Measurements from ENCODE around the gene MIEN1.
"Not testable (repeated sequence)": the region's sequence is repeated elsewhere in the genome, so short reads cannot be mapped to it uniquely, and the experiment has no call there.

Gene MIEN1

GRCh38 chr17:39715375-39716072 lies 14.8 kb downstream of the MIEN1 start:
- no peak for DNase-seq

GRCh38 chr17:39714234-39714633 lies 16.1 kb downstream of the MIEN1 start:
- no peak for DNase-seq

GRCh38 chr17:39711851-39712250 lies 18.5 kb downstream of the MIEN1 start:
- DNase-seq = no peak

GRCh38 chr17:39711071-39711470 lies 19.3 kb downstream of the MIEN1 start:
- not testable (repeated sequence) for DNase-seq

- DNase-seq = no peak
Measured at GRCh38 chr17:39709998-39710964, 20.1 kb downstream of the MIEN1 start.

- no peak for DNase-seq
Measured at GRCh38 chr17:39709319-39709997, 20.9 kb downstream of the MIEN1 start.

- DNase-seq = no peak
Measured at GRCh38 chr17:39706921-39707337, 23.4 kb downstream of the MIEN1 start.

- no peak for DNase-seq
Measured at GRCh38 chr17:39706383-39706782, 23.9 kb downstream of the MIEN1 start.

- no peak for DNase-seq
Measured at GRCh38 chr17:39705786-39706348, 24.5 kb downstream of the MIEN1 start.

- DNase-seq = no peak
Measured at GRCh38 chr17:39704821-39705551, 25.3 kb downstream of the MIEN1 start.

GRCh38 chr17:39703913-39704312 lies 26.4 kb downstream of the MIEN1 start:
- no peak for DNase-seq

GRCh38 chr17:39702901-39703893 lies 27.1 kb downstream of the MIEN1 start:
- no peak for DNase-seq

GRCh38 chr17:39701784-39702422 lies 28.4 kb downstream of the MIEN1 start:
- no peak for DNase-seq

GRCh38 chr17:39701012-39701783 lies 29.1 kb downstream of the MIEN1 start:
- DNase-seq = no peak

- no peak for DNase-seq
Measured at GRCh38 chr17:39700148-39700987, 30.0 kb downstream of the MIEN1 start.

- no peak for DNase-seq
Measured at GRCh38 chr17:39699818-39700147, 30.5 kb downstream of the MIEN1 start, which contains the start of gene ERBB2. Gene ERBB2, plus strand, starts transcription at chr17:39700064. Its CDS starts 175 bp downstream, at chr17:39700239.

GRCh38 chr17:39699157-39699817 lies 31.0 kb downstream of the MIEN1 start:
- not testable (repeated sequence) for DNase-seq

- DNase-seq = no peak
Measured at GRCh38 chr17:39697961-39698360, 32.4 kb downstream of the MIEN1 start.

Measured in activated gamma-delta T cell (primary cell).